Psoas muscle (tissue), 8 donors: ENCODE data around the gene ASCC3. TPM values are rescaled to one million over a fixed set of nuclear protein-coding genes. Genes with fewer than 3 reads are reported as not detected.

Experiments
- ATAC-seq, 4 donors: fragments of 200-7000 bp; cut with Tn5 transposase; one replicate each; pipeline ENCODE4 v1.9.1; 2020; ENCODE audit warnings: moderate library complexity in 3 of 4, mild to moderate bottlenecking in 2 of 4
- DNase-seq, 2 donors: peaks; one replicate each; pipeline ENCODE4 v3.0.0-alpha.2; 2020
- H3K27ac ChIP-seq: fragments of 200-600 bp; one replicate; pipeline ENCODE4 v1.8.0; 2022
- H3K27me3 ChIP-seq, 3 donors: fragments of 200-600 bp in 1 of 3; one replicate each; pipeline versions ENCODE4 v1.6.1 to v1.8.0; 2013 to 2022; ENCODE audit warnings: low read length in 2 of 3, mild to moderate bottlenecking in 2 of 3, moderate library complexity in 1 of 3; ENCODE audit not compliant: insufficient read depth in 3 of 3
- H3K36me3 ChIP-seq, 2 donors: fragments of 200-600 bp in 1 of 2; one replicate each; pipeline versions ENCODE4 v1.6.1 to v1.8.0; 2013 to 2022; ENCODE audit warnings: low read depth in 1 of 2, mild to moderate bottlenecking in 1 of 2, moderate library complexity in 1 of 2; ENCODE audit not compliant: insufficient read depth in 1 of 2
- H3K4me1 ChIP-seq: fragments of 200-600 bp; one replicate; pipeline ENCODE4 v1.8.0; 2022
- H3K4me3 ChIP-seq: fragments of 200-600 bp; one replicate; pipeline ENCODE4 v1.8.0; 2022; ENCODE audit warnings: mild to moderate bottlenecking
- H3K9me3 ChIP-seq: fragments of 200-600 bp; one replicate; pipeline ENCODE4 v1.8.0; 2022
- WGBS, 3 donors: extraction: QIAGEN DNeasy Blood & Tissue Kit; methylation state at CpG; one replicate each; pipeline versions ENCODE4 v1.1.6 to v1.1.7; 2013; 5-methylcytosine and 5-hydroxymethylcytosine counted together
- intact Hi-C, 2 donors: fragments of 100-400 bp; cut with DNase I; formaldehyde crosslinking; loops; one replicate each; pipeline versions ENCODE4 v1.11.0 to v1.14.2; 2022
- polyA plus RNA-seq, 3 donors: library from polyadenylated mRNA; stranded (reverse); fragments of 200-250 nt; gene quantifications; one replicate each; pipeline ENCODE4 v1.2.3, GENCODE V29; 2013
- total RNA-seq, 4 donors: library from RNA; stranded (reverse); fragmentation: NEBNext Ultra II Directional in 2 of 4; extraction: Animal tissue kit (Norgen Biotek cat#: 25700) in 2 of 4; gene quantifications; one replicate each; pipeline versions ENCODE4 v1.2.1 to v1.2.4, GENCODE V29; 2021 to 2023
- TF ChIP-seq, protein P1 (sequence below): fragments of 200-600 bp; IDR thresholded peaks from one replicate; pipeline ENCODE4 v1.8.0; 2022; ENCODE audit warnings: antibody characterized with exemption
- donor health status: healthy with polysubstance abuse.
- donor health status: DM: no; HTN: no; CAD: no; lungs with moderate emphysema.
- donor health status: Bipolar disorder and iron deficiency.
- donor health status: healthy.
- donor health status: DM: yes; HTN: yes; CAD: no.
- donor health status: DM: no; HTN: no; CAD: no.
- donor health status: DM: no; HTN: no; CAD: no.
- donor health status: DM: yes; HTN: yes; CAD: no.

ASCC3 gene
- total and polyA plus RNA-seq, 7 donors, result 5.1 to 17.9 (median 11.2) TPM

DNA sequence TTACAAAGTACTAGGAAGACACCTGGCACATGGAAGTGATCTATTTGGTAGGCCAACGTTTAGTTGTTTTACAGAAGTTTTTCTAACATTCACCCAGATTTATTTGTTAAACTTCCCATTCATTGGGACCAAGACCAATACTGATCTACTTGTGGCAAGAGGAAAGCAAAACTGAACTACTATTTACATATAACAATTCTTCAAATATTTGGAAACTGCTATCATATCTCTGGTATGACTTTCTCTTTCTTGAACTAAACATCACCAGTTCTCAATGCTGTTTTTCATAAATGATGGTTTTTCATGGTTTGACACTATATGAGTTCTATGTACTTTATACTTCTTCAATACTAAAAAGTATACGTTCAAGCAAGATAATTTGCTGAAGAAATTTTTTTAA, 189.2 kb downstream of the ASCC3 start:
- TF ChIP-seq, protein P1, sequence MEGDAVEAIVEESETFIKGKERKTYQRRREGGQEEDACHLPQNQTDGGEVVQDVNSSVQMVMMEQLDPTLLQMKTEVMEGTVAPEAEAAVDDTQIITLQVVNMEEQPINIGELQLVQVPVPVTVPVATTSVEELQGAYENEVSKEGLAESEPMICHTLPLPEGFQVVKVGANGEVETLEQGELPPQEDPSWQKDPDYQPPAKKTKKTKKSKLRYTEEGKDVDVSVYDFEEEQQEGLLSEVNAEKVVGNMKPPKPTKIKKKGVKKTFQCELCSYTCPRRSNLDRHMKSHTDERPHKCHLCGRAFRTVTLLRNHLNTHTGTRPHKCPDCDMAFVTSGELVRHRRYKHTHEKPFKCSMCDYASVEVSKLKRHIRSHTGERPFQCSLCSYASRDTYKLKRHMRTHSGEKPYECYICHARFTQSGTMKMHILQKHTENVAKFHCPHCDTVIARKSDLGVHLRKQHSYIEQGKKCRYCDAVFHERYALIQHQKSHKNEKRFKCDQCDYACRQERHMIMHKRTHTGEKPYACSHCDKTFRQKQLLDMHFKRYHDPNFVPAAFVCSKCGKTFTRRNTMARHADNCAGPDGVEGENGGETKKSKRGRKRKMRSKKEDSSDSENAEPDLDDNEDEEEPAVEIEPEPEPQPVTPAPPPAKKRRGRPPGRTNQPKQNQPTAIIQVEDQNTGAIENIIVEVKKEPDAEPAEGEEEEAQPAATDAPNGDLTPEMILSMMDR, result no peak
- WGBS, 3 donors, result 77 to 84% (median 78%) methylated on average over 2 of the region's 2 CpGs
- ATAC-seq (no peak), DNase-seq (no peak)
- no peak overlapping the region for H3K27ac ChIP-seq
- no peaks in the 10 kb centered on the region for H3K36me3 ChIP-seq
- no peak overlapping the region for H3K4me3 ChIP-seq
- H3K4me1 ChIP-seq, result no peaks in the 10 kb centered on the region
- intact Hi-C loops, result no loop called here
- no peaks in the 10 kb centered on the region for H3K9me3 ChIP-seq
- H3K27me3 ChIP-seq, result no peaks in the 10 kb centered on the region

- intact Hi-C loops, result no loop called here
- ATAC-seq (no peak), DNase-seq (no peak)
- H3K4me1 ChIP-seq, result no peaks in the 10 kb centered on the region
- no peak overlapping the region for H3K4me3 ChIP-seq
- TF ChIP-seq, protein P1, result no peak
- no peaks in the 10 kb centered on the region for H3K27me3 ChIP-seq
- H3K9me3 ChIP-seq, result no peaks in the 10 kb centered on the region
- H3K27ac ChIP-seq, result no peak overlapping the region
- H3K36me3 ChIP-seq, result no peaks in the 10 kb centered on the region
Measured at GRCh38 chr6:100686216-100686615, 194.9 kb downstream of the ASCC3 start.

DNA sequence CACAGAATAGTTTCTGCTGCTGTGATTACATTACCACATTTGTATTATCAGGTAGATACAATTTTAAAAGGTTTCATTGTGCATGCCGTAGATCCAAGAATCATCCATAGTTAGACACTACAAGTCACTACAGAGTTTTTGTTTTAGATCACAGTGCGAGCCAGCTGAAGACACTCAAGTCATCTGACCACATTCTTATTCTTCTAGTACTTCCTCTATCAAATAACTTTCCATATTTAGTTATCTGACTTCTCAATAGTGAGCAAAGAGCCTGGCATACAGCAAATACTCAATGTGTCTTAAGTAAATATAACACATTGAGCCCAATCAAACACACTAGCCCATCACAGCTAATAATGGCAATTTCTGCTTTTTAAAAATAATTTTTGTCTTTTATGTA, 195.4 kb downstream of the ASCC3 start:
- no peaks in the 10 kb centered on the region for H3K4me1 ChIP-seq
- WGBS, 3 donors, result 78 to 95% (median 85%) methylated on average over 2 of the region's 2 CpGs
- H3K27me3 ChIP-seq, result no peaks in the 10 kb centered on the region
- H3K9me3 ChIP-seq, result no peaks in the 10 kb centered on the region
- ATAC-seq (peak in 1 of 4 donors; percentile 30), DNase-seq (no peak)
- intact Hi-C loops, result no loop called here
- TF ChIP-seq, protein P1, result no peak
- H3K36me3 ChIP-seq, result no peaks in the 10 kb centered on the region
- H3K27ac ChIP-seq, result no peak overlapping the region
- no peak overlapping the region for H3K4me3 ChIP-seq

GRCh38 chr6:100680163-100680562, 201.0 kb downstream of the ASCC3 start:
- TF ChIP-seq, protein P1, result no peak
- no peak for ATAC-seq
- no peak for DNase-seq
- no peak overlapping the region for H3K27ac ChIP-seq
- H3K9me3 ChIP-seq, result no peaks in the 10 kb centered on the region
- H3K4me3 ChIP-seq, result no peak overlapping the region
- intact Hi-C loops, result no loop called here
- no peaks in the 10 kb centered on the region for H3K27me3 ChIP-seq
- 54 to 79% (median 72%) methylated on average over 1 of the region's 1 CpG for WGBS, 3 donors
- H3K4me1 ChIP-seq, result no peaks in the 10 kb centered on the region
- H3K36me3 ChIP-seq, result no peaks in the 10 kb centered on the region

- intact Hi-C loops, result no loop called here
- TF ChIP-seq, protein P1, result no peak
- Histone ChIP-seq H3K4me3 (no peak overlapping the region), H3K27ac (no peak overlapping the region), H3K9me3 (no peaks in the 10 kb centered on the region), H3K4me1 (no peaks in the 10 kb centered on the region), H3K36me3 (no peaks in the 10 kb centered on the region), H3K27me3 (no peaks in the 10 kb centered on the region)
- no peak for ATAC-seq
- no peak for DNase-seq
- 81 to 91% (median 86%) methylated on average over 1 of the region's 1 CpG for WGBS, 3 donors
Measured at GRCh38 chr6:100678027-100678426, 203.1 kb downstream of the ASCC3 start.
